Fibroblast of the aortic adventitia (primary cell): ENCODE measurements around the gene ARSA. TPM values are rescaled to one million over a fixed set of nuclear protein-coding genes. Genes with fewer than 3 reads are reported as not detected.
"Not testable (repeated sequence)": the region's sequence is repeated elsewhere in the genome, so short reads cannot be mapped to it uniquely, and the experiment has no call there.

Experiments used
- DNase-seq: peaks from one replicate; pipeline ENCODE4 v3.0.0-alpha.2; 2010; ENCODE audit warnings: low read depth
- H3K4me3 ChIP-seq: 2 replicates; pipeline ENCODE4 v1.5.1; 2011; ENCODE audit warnings: low read depth, mild to moderate bottlenecking, control low read depth, low read length, moderate library complexity
- CTCF ChIP-seq: IDR thresholded peaks from 2 replicates; pipeline ENCODE4 v1.5.1; 2011; ENCODE audit warnings: mild to moderate bottlenecking, low read length, control low read depth, inconsistent platforms; ENCODE audit not compliant: insufficient read depth
- total RNA-seq: library from RNA; depleted of rRNA; stranded (reverse); fragments of >200 nt; gene quantifications from 2 replicates; pipeline ENCODE4 v1.2.3, GENCODE V29; 2012; ENCODE audit warnings: low replicate concordance

ARSA gene
- total RNA-seq, 1 donor = 21.9 TPM

- DNase-seq = no peak
- H3K4me3 ChIP-seq = no peak overlapping the region
- TF ChIP-seq CTCF = no peak
These were observed 5.1 kb downstream of the ARSA start for GRCh38 chr22:50622723-50623327.

- DNase-seq = no peak
- TF ChIP-seq CTCF = no peak
- H3K4me3 ChIP-seq = no peak overlapping the region
These were observed 5.8 kb downstream of the ARSA start for GRCh38 chr22:50621948-50622722.

GRCh38 chr22:50621356-50621880 lies 6.5 kb downstream of the ARSA start:
- TF ChIP-seq CTCF = no peak
- no peak for DNase-seq
- no peak overlapping the region for H3K4me3 ChIP-seq

- TF ChIP-seq CTCF = no peak
- H3K4me3 ChIP-seq = peak overlapping the region; percentile 17
- DNase-seq = no peak
These were observed 7.2 kb downstream of the ARSA start for GRCh38 chr22:50620593-50621355.

GRCh38 chr22:50614296-50614695 lies 13.7 kb downstream of the ARSA start:
- H3K4me3 ChIP-seq, DNase-seq: not testable (repeated sequence)

- no peak overlapping the region for H3K4me3 ChIP-seq
- TF ChIP-seq CTCF = no peak
- peak; percentile 19 for DNase-seq
These were observed 14.5 kb downstream of the ARSA start for GRCh38 chr22:50613291-50613981.
